ENCODE measurements around the gene DTD1. TPM values are rescaled to one million over a fixed set of nuclear protein-coding genes. Genes with fewer than 3 reads are reported as not detected.

DTD1 gene
- total RNA-seq, 3 donors from 2014 or later: 24.1 to 34.6 (median 26.2) TPM

DNA sequence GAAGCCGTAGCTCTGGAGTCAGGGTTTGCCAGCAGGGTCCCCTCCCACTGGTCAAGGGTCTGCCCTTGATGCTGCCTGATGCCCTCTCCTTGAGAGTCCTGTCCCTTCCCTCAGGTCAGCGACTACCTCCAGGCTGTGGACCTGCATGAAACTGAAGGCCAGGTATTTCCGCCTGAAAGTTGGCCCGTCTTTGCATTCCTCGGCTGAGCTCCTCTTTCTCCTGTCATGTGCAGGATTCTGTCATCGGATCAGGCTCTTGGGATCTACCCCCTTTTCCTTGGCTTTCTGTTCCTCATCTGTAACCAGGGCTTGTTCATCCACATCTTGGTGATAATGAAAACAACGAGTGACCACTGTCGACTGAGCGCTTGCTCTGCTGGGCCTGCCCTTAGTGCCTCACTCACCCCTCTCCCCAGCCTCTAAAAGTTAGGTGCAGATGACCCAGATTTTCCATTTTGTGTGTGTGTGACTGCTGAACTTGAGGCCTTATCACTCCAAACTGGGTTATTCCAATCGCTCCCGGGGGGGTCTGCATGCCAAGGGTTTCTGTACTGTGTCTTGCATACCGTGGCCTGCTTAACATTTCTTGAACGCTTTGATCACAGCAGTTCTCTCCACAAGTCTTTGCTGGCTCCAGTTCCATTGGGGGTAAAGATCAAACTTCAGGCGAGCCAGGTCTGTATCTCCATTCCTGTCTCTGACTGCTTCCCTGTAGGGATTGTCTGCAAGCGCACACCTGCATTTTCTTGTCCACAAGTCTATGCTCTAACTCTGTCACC, 81.6 kb downstream of the DTD1 start:
- Histone ChIP-seq H3K4me1 (no peaks in the 10 kb centered on the region), H3K27ac (no peak overlapping the region), H3K27me3 (no peaks in the 10 kb centered on the region), H3K9me3 (no peaks in the 10 kb centered on the region), H3K4me3 (no peak overlapping the region), H3K36me3 (no peaks in the 10 kb centered on the region)
- intact Hi-C loops (cut with DNase I; ENCODE audit: low total_unique reads): no loop called here
- DNase-seq (ENCODE audit: low spot score in 2 of 2): no peak
- no peak for TF ChIP-seq POLR2A (IDR thresholded peaks at IDR 0.05)
- TF ChIP-seq, protein P1, sequence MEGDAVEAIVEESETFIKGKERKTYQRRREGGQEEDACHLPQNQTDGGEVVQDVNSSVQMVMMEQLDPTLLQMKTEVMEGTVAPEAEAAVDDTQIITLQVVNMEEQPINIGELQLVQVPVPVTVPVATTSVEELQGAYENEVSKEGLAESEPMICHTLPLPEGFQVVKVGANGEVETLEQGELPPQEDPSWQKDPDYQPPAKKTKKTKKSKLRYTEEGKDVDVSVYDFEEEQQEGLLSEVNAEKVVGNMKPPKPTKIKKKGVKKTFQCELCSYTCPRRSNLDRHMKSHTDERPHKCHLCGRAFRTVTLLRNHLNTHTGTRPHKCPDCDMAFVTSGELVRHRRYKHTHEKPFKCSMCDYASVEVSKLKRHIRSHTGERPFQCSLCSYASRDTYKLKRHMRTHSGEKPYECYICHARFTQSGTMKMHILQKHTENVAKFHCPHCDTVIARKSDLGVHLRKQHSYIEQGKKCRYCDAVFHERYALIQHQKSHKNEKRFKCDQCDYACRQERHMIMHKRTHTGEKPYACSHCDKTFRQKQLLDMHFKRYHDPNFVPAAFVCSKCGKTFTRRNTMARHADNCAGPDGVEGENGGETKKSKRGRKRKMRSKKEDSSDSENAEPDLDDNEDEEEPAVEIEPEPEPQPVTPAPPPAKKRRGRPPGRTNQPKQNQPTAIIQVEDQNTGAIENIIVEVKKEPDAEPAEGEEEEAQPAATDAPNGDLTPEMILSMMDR (IDR thresholded peaks at IDR 0.05): no peak
- TF ChIP-seq POLR2AphosphoS5 (IDR thresholded peaks at IDR 0.05): no peak

DNA sequence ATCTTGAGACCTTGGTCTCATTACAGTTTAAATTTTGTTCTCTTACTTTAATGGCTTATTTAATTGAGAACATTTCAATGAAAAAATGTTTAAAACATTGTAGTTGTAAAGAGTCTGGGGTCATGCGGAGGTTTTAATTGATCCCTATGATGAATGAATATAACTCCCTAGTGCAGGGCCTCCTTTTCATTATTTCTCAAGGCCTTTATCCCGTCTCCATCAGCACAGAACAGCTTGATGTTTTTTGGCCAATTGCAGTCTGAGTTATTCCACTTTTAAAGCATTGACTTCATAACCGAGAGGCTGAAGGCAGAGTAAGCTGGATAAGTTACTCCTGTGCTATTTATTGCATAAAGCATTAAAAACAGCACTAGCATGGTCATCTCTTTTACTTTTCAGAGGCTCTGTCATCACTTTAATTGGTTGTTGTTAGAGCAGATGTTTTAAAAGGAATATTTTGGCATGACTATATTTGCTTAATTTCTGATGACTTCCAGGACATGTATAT, 83.4 kb downstream of the DTD1 start:
- no peak for DNase-seq (ENCODE audit: low spot score in 2 of 2)
- Histone ChIP-seq H3K36me3 (no peaks in the 10 kb centered on the region), H3K27me3 (no peaks in the 10 kb centered on the region), H3K9me3 (no peaks in the 10 kb centered on the region), H3K27ac (no peak overlapping the region), H3K4me3 (no peak overlapping the region), H3K4me1 (no peaks in the 10 kb centered on the region)
- intact Hi-C loops (cut with DNase I; ENCODE audit: low total_unique reads): no loop called here
- TF ChIP-seq POLR2AphosphoS5 (IDR thresholded peaks at IDR 0.05) (no peak), POLR2A (IDR thresholded peaks at IDR 0.05) (no peak)
- TF ChIP-seq, protein P1 (IDR thresholded peaks at IDR 0.05): no peak

DNA sequence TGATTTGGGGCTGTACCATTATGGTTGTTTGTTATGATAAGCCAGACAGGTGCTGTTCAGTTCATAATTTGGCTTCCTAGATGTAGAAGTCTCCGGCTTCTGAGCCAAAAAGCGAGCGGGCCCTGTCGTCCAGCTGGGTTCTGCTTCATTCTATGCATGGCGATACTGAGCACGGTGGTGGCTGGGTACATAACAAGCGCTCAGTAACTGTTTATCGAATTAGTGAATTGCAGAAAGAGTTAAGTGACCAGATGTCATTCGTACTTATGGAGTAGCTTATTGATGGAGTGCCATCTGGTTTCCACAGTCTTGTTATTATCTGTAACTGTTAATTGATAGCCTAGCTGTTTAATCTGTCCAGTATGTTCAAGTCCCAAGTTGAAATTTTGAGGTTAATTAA, 85.0 kb downstream of the DTD1 start:
- Histone ChIP-seq H3K4me1 (no peaks in the 10 kb centered on the region), H3K4me3 (no peak overlapping the region), H3K27ac (no peak overlapping the region), H3K9me3 (no peaks in the 10 kb centered on the region), H3K36me3 (no peaks in the 10 kb centered on the region), H3K27me3 (no peaks in the 10 kb centered on the region)
- TF ChIP-seq, protein P1 (IDR thresholded peaks at IDR 0.05): no peak
- TF ChIP-seq POLR2AphosphoS5 (IDR thresholded peaks at IDR 0.05) (no peak), POLR2A (IDR thresholded peaks at IDR 0.05) (no peak)
- DNase-seq (ENCODE audit: low spot score in 2 of 2): no peak
- intact Hi-C loops (cut with DNase I; ENCODE audit: low total_unique reads): no loop called here

DNA sequence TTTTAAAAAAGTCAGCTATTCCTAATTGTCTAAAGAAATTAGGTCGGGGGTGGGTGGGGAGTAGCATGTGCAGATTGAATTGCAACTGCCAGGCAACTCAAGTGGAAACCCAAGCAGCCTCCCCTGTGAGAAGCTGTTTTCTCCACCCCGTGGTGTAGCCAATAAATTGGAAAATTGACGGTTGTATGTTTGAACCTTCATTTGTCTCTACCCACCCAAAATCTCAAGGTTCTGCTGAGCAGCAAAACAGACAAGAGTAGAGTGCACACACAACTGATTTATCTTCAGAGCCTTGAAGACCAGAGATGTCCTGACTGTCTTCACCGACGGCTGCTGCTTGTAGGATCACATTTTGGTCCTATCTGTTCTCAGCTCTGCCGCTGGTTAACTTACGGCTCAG, 88.5 kb downstream of the DTD1 start:
- intact Hi-C loops (cut with DNase I; ENCODE audit: low total_unique reads): no loop called here
- Histone ChIP-seq H3K4me1 (no peaks in the 10 kb centered on the region), H3K4me3 (no peak overlapping the region), H3K9me3 (no peaks in the 10 kb centered on the region), H3K36me3 (no peaks in the 10 kb centered on the region), H3K27me3 (no peaks in the 10 kb centered on the region), H3K27ac (no peak overlapping the region)
- TF ChIP-seq, protein P1 (IDR thresholded peaks at IDR 0.05): no peak
- TF ChIP-seq POLR2A (IDR thresholded peaks at IDR 0.05): no peak
- TF ChIP-seq POLR2AphosphoS5 (IDR thresholded peaks at IDR 0.05): no peak
- DNase-seq (ENCODE audit: low spot score in 2 of 2): no peak

DNA sequence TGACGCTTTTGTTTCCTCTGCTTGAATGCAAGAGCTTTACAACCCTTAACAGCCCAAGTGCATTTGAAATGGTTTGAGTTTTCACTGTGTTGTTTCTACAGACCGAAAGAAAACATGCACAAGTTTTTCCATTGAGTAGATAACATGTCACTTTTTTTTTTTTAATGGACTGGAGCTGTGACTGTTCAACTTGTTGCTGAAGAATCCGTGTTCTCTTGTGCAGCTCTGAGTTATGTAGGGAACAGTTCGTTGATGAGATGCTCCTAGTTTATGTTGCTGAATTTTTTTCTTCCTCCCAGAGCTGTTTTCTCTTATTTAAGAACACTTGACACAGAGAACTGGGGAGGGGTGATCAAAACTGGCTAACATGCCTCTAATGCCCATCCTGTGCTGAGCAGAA, 89.3 kb downstream of the DTD1 start:
- H3K27me3 ChIP-seq: no peaks in the 10 kb centered on the region
- TF ChIP-seq, protein P1 (IDR thresholded peaks at IDR 0.05): no peak
- TF ChIP-seq POLR2AphosphoS5 (IDR thresholded peaks at IDR 0.05) (no peak), POLR2A (IDR thresholded peaks at IDR 0.05) (no peak)
- no peak overlapping the region for H3K27ac ChIP-seq
- H3K4me3 ChIP-seq: no peak overlapping the region
- intact Hi-C loops (cut with DNase I; ENCODE audit: low total_unique reads): no loop called here
- DNase-seq (ENCODE audit: low spot score in 2 of 2): no peak
- no peaks in the 10 kb centered on the region for H3K9me3 ChIP-seq
- H3K4me1 ChIP-seq: no peaks in the 10 kb centered on the region
- H3K36me3 ChIP-seq: no peaks in the 10 kb centered on the region

Data from breast epithelium (tissue), 4 donors.